Measurements from ENCODE around the gene ANAPC1. TPM values are rescaled to one million over a fixed set of nuclear protein-coding genes. Genes with fewer than 3 reads are reported as not detected.
"Not testable (repeated sequence)": the region's sequence is repeated elsewhere in the genome, so short reads cannot be mapped to it uniquely, and the experiment has no call there.

The ANAPC1 gene
- polyA plus RNA-seq, 2 of the 4 experiments (the other 2 are of a cell fraction) = 45.3 to 79.3 TPM

DNA sequence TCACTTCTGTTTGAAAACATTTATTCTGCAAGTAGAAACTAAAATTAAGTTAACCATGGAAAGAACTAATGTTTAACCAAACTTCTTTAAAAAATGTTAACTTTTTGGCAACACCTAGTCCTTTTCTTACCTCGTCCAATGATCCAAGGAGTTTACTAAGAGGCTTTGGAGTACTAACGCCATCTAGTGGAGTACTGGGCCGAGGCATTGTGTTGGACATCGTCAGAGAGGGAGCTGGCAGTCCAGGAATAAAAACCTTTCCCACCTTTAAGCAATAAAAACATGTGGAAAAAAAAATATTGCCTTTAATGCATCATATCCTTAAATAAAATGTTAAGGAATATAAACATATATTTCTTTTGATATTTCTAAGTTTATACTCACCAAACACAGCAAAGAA lies 33.3 kb downstream of the ANAPC1 start:
- CTCF ChIA-PET = not testable (repeated sequence)

DNA sequence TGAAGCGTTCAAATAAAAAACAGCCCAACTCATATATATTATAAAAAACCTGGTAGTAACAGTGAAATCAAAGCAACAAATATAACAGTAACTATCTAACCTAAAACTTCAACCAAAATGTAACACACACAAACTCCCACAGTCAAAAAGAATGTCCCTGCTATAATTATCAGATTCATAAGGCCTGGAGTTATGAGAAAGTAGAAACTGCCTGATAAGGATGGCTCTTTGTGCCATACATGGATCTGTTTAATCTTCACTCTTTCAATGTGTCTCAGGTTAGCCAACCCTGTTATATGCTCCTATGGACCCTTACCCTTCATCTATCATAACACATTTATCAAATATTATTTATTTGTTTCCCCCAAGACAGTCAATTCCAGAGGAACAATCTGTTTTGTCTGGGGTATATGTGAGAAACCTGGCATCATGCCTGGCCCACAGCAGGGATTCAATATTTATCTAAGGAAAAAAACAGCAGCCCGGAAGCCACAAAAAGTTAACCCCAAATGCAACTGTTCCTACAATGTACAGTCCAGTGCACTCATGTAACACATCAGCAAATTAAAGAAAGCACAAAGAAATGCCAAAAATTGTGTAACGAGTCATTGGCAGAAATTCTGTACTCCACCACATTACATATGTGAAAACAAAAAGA lies 44.2 kb downstream of the ANAPC1 start:
- H3K4me2 ChIP-seq; CTCF ChIA-PET; POLR2A ChIA-PET; FAIRE-seq; H3K9me3 ChIP-seq; DNase-seq (ENCODE audit: low read depth in 1 of 2, low spot score in 1 of 2); ATAC-seq; H3K27ac ChIP-seq; H3K4me1 ChIP-seq; H3K4me3 ChIP-seq: not testable (repeated sequence)
- 69% methylated on average over 3 of the region's 3 CpGs for WGBS (ENCODE audit: missing lambda C conversion rate)

More for the DNA sequence above, 33.3 kb downstream of the ANAPC1 start:
- TF ChIP-seq, protein P1, sequence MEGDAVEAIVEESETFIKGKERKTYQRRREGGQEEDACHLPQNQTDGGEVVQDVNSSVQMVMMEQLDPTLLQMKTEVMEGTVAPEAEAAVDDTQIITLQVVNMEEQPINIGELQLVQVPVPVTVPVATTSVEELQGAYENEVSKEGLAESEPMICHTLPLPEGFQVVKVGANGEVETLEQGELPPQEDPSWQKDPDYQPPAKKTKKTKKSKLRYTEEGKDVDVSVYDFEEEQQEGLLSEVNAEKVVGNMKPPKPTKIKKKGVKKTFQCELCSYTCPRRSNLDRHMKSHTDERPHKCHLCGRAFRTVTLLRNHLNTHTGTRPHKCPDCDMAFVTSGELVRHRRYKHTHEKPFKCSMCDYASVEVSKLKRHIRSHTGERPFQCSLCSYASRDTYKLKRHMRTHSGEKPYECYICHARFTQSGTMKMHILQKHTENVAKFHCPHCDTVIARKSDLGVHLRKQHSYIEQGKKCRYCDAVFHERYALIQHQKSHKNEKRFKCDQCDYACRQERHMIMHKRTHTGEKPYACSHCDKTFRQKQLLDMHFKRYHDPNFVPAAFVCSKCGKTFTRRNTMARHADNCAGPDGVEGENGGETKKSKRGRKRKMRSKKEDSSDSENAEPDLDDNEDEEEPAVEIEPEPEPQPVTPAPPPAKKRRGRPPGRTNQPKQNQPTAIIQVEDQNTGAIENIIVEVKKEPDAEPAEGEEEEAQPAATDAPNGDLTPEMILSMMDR (IDR thresholded peaks at IDR 0.05) = peak; percentile 35
- 0 out of 5 replicates have a peak, but pooled peaks of 1 of the 2 experiments have one; percentile 7 for TF ChIP-seq RAD21 (conservative IDR thresholded peaks at IDR 0.05 in 1 of 2, IDR thresholded peaks at IDR 0.05 in 1 of 2)
- H3K4me1 ChIP-seq, H3K4me3 ChIP-seq, POLR2A ChIA-PET, FAIRE-seq, H3K9me3 ChIP-seq, H3K27ac ChIP-seq, H3K4me2 ChIP-seq: not testable (repeated sequence)
- DNase-seq (ENCODE audit: low read depth in 1 of 2, low spot score in 1 of 2) (peak in 1 of 2 experiments; percentile 23), ATAC-seq (peak; percentile 91 to 94)
- 5% methylated on average over 4 of the region's 4 CpGs for WGBS (ENCODE audit: missing lambda C conversion rate)

DNA sequence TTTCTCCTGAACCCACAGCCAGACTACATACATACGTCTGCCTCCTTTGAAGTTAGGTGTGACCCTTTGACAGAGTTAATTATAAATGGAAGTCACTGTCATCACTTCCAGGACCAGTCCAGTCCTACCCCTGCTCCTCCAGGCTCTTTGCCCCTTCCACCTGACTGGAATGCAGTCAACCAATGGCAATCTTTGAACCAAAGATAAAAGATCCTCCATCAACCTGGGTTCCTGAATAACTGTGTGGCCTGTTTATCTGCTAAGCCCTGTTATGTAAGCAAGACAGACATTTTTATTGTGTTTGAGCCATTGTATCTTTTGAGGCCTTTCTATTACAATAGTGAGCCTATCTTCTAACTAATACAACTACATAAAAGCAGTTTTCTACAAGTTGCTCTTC lies 45.0 kb downstream of the ANAPC1 start:
- FAIRE-seq; H3K4me1 ChIP-seq; H3K27ac ChIP-seq; ATAC-seq; H3K9me3 ChIP-seq; CTCF ChIA-PET; POLR2A ChIA-PET; DNase-seq (ENCODE audit: low read depth in 1 of 2, low spot score in 1 of 2); H3K4me2 ChIP-seq; H3K4me3 ChIP-seq: not testable (repeated sequence)
- WGBS (ENCODE audit: missing lambda C conversion rate) = 55% methylated on average over 1 of the region's 1 CpG

DNA sequence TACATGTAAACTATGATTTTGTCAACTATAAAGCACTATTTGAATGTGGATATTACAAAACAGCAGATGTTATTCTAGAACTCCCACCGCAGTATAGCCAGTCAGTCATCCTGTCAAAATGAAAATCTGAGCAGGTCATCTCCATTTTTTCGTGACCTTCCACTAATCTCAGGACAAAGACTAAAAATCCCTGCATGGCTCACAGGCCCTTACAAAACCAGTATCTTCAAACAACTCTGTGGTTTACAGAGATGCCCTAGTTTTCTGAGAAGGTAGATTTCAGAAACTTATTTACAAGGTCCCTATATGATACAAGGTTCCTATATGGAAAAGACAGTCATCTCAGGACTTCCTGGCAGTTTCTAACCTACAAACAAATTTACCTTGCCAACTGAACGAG lies 49.8 kb downstream of the ANAPC1 start:
- H3K9me3 ChIP-seq; DNase-seq (ENCODE audit: low read depth in 1 of 2, low spot score in 1 of 2); H3K4me3 ChIP-seq; ATAC-seq; H3K4me1 ChIP-seq; FAIRE-seq; H3K27ac ChIP-seq; H3K4me2 ChIP-seq; POLR2A ChIA-PET; CTCF ChIA-PET: not testable (repeated sequence)
- 92% methylated on average over 3 of the region's 3 CpGs for WGBS (ENCODE audit: missing lambda C conversion rate)

DNA sequence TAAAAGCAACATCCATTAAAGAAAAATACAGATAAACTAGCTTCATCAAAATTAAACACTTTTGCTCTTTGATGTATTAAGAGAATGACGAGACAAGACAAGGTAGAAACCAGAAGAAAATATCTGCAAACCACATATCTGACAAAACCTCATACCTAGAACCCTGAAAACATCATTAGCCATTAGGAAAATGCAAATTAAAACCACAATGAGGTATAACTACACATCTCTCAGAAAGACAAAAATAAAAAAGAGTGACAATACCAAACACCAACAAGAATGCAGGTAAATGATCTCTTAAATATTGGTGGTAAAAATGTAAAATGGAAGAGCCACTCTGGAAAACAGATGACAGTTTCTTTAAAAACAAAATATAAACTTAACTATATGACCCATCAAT lies 53.5 kb downstream of the ANAPC1 start:
- H3K9me3 ChIP-seq; POLR2A ChIA-PET; H3K27ac ChIP-seq; ATAC-seq; H3K4me2 ChIP-seq; DNase-seq (ENCODE audit: low read depth in 1 of 2, low spot score in 1 of 2); H3K4me3 ChIP-seq; FAIRE-seq; H3K4me1 ChIP-seq; CTCF ChIA-PET: not testable (repeated sequence)
- 100% methylated on average over 1 of the region's 1 CpG for WGBS (ENCODE audit: missing lambda C conversion rate)

- H3K27ac ChIP-seq; DNase-seq (ENCODE audit: low read depth in 1 of 2, low spot score in 1 of 2); H3K4me2 ChIP-seq; H3K4me3 ChIP-seq; H3K4me1 ChIP-seq; CTCF ChIA-PET; POLR2A ChIA-PET; H3K9me3 ChIP-seq; FAIRE-seq; ATAC-seq: not testable (repeated sequence)
- WGBS (ENCODE audit: missing lambda C conversion rate) = 75% methylated on average over 4 of the region's 4 CpGs
Observed at GRCh38 chr2:111828217-111828766, 55.7 kb downstream of the ANAPC1 start.

GRCh38 chr2:111812970-111813622 lies 70.9 kb downstream of the ANAPC1 start:
- CTCF ChIA-PET; H3K27ac ChIP-seq; H3K4me1 ChIP-seq; H3K9me3 ChIP-seq; H3K4me3 ChIP-seq; DNase-seq (ENCODE audit: low read depth in 1 of 2, low spot score in 1 of 2); POLR2A ChIA-PET; FAIRE-seq; H3K4me2 ChIP-seq: not testable (repeated sequence)
- peak; percentile 84 to 94 for ATAC-seq
- WGBS (ENCODE audit: missing lambda C conversion rate) = 40% methylated on average over 1 of the region's 7 CpGs

- H3K9me3 ChIP-seq; CTCF ChIA-PET; H3K4me1 ChIP-seq; DNase-seq (ENCODE audit: low read depth in 1 of 2, low spot score in 1 of 2); ATAC-seq; POLR2A ChIA-PET; FAIRE-seq; H3K4me3 ChIP-seq; H3K27ac ChIP-seq; H3K4me2 ChIP-seq: not testable (repeated sequence)
- 89% methylated on average over 1 of the region's 1 CpG for WGBS (ENCODE audit: missing lambda C conversion rate)
Observed at GRCh38 chr2:111790633-111791032, 93.4 kb downstream of the ANAPC1 start.

DNA sequence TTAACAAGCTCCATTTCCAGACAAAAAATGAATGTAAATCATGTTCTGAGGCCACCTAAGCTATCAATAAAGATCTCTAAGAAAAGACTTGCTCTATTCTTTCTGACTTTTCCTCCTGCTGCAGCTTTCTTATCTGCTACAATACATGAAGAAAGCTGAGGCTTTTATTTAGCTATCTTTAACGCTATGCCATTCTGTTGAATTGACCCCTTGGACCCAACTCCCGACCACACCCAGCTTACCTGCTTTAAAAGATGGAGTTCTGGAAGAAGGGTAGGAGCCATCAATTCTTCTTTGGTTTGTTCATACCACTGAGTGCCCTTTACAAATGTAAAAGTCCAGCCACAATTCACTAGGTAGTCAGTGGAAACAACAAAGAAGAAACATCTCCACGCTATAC lies 99.9 kb downstream of the ANAPC1 start:
- H3K4me2 ChIP-seq; DNase-seq (ENCODE audit: low read depth in 1 of 2, low spot score in 1 of 2); H3K27ac ChIP-seq; H3K4me1 ChIP-seq; FAIRE-seq; H3K9me3 ChIP-seq; H3K4me3 ChIP-seq; CTCF ChIA-PET; ATAC-seq; POLR2A ChIA-PET: not testable (repeated sequence)
- WGBS (ENCODE audit: missing lambda C conversion rate) = 77% methylated on average over 2 of the region's 3 CpGs

DNA sequence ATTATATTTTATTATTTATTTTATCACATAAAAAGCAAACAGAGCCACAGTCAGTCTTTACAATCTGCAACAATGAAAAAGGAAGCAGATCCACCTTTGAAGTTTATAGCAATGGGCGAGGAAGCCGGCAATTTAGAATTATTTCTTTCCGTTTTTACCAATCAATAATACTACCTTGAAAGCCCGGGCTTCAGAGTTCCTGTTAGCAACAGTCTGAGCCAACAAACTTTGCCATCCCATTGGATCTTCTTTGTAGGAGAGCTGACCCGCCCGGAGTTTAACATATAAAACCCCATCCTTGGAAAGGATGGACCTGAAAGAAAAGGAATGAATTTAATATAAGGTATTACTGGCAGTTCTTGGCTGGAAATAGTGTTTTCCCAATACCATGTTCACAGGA lies 101.8 kb downstream of the ANAPC1 start:
- H3K4me1 ChIP-seq; ATAC-seq; H3K4me2 ChIP-seq; H3K9me3 ChIP-seq; DNase-seq (ENCODE audit: low read depth in 1 of 2, low spot score in 1 of 2); H3K4me3 ChIP-seq; FAIRE-seq; POLR2A ChIA-PET; H3K27ac ChIP-seq; CTCF ChIA-PET: not testable (repeated sequence)
- 91% methylated on average over 6 of the region's 6 CpGs for WGBS (ENCODE audit: missing lambda C conversion rate)

All from A549 (cell line).